AG08396 (cell line): ENCODE measurements around the gene KRT3.
A peak's percentile ranks its signal among the peaks of the same experiment; 100 is the strongest.
"Not testable (repeated sequence)": the region's sequence is repeated elsewhere in the genome, so short reads cannot be mapped to it uniquely, and the experiment has no call there.

ENCODE experiments used
- DNase-seq: peaks from one replicate; pipeline ENCODE4 v3.0.0; 2012; ENCODE audit warnings: low spot score, mixed read lengths

The KRT3 gene

DNA sequence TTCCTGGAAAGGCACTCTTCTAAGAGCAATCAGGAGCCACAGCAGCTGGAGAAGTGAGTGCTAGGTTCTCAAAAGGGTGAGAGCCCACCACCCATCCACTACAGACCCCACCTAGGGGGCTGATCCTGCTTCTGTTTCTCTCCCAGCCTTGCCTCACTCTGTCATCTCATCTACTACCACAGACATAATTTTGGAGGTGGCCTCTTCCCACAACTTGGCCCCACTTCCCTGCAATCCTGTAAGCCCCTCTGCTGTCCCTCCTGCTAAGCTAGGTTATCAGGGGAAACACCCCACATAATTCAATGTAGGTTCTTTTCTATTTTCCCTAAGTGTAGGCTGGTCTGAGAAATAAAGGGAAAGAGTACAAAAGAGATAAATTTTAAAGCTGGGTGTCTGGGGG lies 35.3 kb downstream of the KRT3 start:
- no peak for DNase-seq

DNA sequence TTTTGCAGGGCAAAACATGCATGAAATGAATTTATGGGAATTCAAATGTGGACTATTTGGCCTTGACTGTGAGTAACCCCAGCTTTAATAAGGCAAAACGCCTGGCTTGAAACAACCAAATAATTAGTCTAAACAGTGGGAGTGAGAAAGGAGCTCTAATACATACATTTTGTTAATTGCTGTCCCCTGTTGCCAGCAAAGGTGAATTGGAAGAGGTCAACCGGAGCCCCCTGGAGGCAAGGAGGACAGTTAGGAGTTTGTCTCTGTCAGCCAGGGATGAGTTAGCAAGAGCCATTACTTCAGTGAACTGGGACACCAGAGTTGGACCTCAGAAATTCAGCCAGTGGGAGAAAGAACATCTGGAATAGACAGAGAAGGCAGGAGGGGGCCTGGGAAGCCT lies 36.2 kb downstream of the KRT3 start:
- DNase-seq: no peak

DNA sequence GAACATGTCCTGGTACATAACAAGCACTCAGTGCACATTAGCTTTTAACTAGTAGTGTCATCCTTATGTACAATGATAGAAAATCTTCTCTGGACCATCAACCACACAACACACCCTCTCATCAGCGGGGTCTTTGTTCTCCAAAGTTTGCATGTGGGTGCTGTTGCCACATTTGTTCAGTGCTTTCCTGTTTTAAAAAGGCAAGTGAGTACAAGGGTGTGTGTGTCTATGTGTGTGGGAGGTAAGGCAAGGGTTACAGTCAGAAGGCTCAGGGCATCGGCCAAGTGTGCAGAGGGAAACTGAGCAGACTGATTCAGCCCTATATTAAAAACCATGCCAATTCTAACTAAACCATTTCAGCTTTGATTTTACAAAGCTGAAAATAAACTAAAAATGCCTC lies 36.7 kb downstream of the KRT3 start:
- no peak for DNase-seq

DNA sequence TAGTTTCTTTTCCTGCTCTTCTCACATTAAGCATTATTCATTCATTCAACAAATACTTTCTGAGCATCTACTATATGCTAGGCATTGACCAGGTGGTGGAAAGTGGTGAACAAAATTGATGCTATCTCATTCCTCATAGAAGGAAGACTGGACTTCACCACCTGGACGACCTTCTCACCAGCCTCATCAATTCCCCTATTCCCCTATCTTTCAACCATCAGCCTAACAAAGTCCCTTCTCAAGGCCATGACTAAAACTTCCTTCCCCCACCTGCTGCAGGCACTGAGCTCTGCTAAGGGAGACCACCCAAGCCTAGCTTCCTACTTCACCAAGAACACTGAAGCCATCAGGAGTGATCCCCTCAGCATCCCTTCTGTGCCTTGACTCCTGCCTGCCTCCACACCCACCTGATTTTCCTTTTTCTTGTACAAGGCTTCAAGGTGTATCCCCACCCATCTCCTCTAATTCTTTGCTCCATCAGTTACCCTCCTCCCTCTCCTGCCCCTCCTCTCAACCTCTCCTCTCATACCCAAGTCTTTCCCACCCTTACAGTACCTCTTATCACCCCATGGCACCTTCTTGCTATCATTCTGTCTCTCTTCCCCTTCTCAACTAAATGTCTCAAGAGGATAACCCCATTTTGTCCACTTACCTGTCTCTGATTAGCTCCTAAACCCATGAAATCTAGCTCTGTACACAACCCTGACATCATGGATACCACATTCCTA lies 38.3 kb downstream of the KRT3 start:
- no peak for DNase-seq

DNA sequence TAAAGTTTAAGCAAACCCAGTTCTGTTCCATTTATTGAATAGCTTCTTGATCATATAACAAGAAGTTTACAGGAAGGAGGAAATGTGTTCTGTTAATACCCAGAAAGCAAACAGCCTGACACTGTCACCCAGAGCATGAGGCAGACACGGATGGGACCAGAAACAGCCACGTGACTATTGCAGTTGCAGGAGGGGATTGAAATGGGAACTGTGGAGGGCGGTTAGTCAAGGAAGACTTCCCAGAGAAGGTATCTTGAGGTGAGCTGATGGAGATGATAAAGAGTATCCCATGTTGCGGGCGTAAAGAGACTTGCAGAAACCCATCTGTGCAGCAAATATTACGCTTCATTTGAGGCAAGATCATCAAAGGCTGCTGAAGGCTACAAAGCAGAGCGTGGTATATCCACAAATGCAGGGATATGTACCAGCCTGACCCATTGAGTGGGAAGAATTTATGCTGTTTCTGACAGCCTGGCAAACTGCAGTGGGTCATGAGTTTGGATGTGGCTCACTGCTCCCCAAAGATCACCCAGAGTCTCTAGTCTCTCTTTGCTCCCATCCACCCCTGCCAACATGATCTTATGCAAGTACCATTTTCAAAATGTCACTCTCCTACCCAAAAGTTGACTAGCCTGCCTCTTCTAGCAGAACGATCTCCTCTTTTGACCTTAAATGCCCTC lies 39.5 kb downstream of the KRT3 start:
- no peak for DNase-seq

DNA sequence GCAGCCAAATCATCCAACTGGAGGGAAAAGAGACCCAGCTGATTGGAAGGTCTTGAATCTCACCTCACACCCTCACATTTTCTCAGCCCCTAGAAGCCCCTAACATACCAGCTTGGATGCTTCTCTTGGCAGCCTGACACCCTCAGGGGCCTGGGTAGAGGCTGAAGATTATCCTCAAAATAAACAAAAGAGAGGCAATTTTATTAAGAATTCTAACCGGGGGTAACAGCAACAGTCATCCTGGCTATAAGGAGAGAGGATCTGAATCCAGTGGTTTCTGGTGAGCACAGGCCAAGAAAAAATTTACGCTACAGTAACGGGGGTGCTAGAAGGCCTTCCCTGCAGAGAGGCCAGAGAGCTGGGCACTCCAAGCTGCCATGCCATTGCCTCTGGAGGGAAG lies 40.4 kb downstream of the KRT3 start:
- DNase-seq: no peak

DNA sequence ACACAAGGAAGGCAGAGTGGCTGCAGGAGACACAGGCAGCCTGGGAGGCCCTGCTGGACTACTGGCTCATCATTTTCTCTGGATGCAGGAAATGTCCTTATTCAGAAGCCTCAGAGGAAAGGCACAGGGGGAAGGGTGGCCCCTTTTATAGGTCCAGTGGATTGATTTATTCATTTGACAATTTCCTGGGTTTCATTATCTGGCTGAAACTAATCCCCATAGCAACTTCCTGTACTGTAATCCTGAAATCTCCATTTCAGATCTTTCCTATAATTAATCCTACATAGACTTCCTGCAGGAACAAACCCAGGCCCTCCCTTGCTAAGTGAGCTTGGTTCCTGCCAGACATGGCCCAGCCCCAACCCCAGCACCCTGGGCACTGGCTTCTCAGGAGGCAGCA lies 41.8 kb downstream of the KRT3 start:
- DNase-seq: no peak

DNA sequence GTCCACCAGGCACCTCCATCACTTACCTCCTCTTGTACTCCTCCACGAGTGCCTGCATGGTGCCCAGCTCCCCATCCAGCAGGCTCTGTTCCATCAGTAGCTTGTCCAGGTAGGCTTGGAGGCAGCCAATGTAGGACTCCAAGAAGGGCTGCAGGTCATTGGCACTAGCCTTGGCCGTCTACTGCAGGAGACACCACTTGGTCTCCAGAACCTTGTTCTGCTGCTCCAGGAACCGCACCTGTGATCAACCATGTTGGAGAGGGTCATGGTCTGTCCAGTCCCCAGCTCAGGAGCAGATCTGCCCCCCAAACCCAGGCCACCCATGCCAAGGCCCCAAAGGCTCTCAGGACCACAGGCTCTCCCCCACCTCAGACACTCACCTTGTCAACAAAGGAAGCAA lies 42.6 kb downstream of the KRT3 start:
- DNase-seq: no peak

DNA sequence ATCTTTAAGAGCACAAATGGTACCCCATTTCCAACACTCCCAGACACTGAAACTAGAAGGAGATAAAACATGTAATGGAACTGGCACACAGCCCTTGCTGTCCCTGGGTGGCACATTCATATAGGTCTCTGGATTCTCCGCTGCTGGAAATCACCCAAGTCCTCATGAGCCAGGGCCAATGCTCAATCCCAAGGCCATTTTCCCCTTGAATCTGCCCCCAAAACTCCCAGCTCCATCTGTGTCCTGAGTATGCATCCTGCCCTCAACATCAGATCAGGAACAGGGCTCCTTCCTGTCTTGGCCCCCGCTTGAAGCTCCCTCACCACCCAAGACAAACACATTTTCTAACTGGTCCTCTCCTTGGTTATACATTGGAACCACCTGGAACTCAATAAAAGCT lies 43.4 kb downstream of the KRT3 start:
- DNase-seq: no peak

DNA sequence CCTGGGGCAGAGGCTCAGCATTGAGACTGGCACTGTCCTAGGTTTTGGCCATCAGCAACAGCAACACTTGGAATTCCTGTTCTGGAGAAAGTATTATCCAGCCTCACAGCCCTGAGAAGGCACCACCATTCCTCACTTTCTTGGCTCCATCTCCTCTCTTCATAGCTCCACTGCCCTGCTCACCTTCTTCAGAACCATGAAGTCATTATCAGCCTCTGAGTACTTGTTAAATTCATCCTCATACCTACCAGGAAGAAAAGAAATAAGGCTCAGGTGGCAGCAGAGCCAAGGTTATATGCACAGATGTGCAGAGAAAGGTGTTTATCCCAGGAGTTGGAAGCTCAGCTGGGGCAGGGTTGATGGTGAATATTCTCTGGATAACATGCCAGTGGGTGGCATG lies 44.1 kb downstream of the KRT3 start:
- no peak for DNase-seq

DNA sequence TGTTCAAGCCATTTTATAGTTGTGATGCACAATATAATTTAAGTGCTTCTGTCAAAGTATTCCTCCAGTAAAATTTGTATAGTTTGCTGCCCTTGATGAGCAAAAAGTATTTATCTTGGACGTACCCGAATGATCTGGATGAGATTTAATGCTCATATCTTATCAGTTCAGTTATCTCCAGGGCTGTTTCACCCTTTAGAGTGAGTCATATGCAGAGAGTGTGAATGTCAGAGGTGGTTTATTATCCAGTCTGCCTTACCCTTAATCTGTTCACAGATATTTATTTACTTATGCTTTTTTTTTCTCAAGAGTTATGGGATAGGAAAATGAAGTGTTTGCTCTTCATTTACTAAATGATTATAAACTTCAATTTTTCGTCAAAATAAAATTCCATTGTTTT lies 45.4 kb downstream of the KRT3 start:
- DNase-seq: not testable (repeated sequence)

DNA sequence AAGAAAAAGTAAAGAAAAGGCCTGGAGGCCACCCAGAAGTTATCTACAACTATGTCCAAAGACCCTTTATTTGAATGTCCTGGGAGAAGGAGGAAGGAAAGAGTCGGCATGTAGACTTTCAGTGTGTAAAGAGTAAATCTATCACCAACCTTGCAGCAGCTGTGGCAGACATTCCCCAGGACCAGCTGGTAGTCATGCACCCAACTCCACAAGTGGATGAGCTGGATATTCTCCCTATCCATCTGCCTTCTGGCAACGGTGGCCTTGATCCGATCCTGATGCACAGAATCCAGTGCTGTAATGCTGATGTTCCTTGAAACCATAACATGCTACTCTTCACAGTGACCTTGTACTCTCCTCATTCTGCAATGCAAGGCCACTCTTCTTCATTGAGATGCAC lies 46.1 kb downstream of the KRT3 start:
- DNase-seq: no peak

DNA sequence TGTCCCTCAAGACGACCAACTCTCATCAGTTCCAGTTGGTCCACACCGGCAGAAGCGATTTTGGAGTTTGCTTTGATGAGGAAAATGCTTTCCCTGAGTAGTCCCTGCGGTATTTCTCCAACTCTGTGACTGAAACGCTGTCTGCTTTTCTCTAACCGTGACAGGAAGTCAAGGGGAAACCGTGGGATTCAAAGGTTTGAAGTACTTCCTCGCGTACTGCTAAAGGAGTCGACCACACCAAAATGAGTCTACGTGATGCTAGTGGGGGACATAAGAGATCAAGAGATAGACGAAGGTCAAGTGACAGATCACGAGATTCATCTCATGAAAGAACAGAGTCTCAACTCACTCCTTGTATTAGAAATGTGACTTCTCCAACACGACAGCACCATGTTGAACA lies 47.3 kb downstream of the KRT3 start:
- no peak for DNase-seq

DNA sequence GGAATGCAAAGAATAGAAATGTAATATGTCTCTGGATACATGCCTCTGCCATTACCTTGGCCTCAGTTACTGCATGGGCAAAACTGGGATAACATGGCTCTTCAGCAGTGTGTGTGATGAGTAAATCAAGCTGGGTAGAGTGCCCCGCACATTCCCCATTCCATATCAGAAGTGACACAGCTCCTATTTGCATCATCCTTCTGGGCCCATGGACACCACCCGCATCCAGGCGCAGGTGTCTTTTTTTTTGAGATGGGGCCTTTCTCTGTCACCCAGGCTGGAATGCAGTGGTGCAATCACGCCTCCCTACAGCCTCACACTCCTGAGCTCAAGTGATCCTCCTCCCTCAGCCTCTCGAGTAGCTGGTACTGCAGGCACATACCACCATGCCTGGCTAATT lies 50.4 kb downstream of the KRT3 start:
- DNase-seq: no peak

DNA sequence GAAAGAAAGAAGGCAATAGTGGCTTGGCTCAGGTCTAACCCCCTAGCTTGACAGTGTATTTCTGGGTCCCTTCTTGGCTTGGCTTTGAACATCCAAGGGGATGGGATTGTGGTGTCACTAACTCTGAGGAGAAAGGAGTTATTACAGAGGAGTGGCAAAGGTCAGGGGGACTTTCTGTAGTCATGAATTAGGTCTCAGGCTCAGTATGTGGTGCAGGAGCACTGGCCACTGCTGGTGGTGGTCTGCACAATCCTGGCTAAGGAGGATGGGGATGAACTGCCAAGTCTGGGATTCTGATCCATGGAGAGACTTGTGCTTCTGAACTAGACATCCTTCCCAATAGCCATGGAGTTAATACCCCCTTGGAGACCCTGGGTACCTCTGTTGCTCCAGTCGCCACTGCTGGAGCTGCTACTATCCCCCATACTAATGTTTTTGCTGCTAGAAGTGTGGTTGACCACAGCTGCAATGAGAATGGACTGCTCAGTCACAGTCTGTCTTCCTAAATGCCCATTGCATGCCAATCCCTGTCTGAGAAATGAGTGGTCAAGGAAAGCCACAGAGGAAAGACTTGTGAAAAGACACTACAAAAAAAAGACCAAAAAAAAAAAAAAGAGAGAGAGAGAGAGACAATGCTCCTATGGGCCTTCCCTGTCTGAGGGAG lies 51.3 kb downstream of the KRT3 start:
- no peak for DNase-seq

DNA sequence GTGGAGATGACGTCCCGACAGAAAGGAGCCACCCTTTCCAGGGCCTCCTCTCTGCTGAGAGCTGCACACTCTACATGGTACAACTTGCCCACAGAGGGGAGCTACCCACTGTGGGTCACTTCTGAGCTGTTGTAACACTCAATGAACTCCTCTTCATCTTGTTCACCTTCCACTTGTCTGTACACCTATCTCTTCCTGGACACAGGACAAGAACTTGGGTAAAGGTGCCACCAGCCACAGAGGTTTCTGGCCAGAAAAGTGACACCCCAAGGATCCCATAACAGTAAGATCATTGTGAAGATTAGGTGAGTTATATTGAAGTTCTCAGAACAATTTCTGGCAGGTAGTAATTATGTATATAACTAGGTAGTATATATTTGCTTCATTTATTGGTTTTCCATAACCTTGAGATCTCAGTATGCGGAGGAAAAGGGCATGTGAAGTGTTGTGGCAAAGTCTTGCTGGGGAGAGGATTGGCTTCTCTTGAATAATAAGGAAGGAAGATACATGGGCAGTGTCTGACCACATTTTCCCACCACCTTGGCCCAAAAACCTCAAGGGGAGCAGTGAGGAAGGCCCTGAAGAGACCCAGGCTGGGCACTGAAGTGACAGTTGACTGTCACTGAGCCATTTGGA lies 53.0 kb downstream of the KRT3 start:
- no peak for DNase-seq

DNA sequence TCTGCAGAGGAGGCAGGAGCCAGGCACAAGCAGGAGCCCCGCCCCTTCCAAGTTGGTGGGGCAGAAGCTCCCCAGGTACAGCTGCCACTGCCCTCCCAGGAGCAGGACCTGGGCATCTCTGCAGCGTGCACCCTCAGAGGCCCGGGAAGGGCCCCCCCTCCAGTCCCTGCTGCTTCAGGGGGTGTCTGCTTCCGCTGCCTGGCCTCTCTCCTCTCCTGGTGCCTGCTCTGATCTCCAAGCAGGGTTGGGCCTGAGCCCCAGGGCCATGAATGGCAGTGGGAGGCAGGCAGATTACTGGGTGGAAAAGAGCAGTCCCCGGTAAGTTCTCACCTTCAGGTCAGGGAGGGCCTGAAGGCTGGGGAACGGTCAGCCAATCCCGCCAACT lies 53.7 kb downstream of the KRT3 start:
- no peak for DNase-seq

DNA sequence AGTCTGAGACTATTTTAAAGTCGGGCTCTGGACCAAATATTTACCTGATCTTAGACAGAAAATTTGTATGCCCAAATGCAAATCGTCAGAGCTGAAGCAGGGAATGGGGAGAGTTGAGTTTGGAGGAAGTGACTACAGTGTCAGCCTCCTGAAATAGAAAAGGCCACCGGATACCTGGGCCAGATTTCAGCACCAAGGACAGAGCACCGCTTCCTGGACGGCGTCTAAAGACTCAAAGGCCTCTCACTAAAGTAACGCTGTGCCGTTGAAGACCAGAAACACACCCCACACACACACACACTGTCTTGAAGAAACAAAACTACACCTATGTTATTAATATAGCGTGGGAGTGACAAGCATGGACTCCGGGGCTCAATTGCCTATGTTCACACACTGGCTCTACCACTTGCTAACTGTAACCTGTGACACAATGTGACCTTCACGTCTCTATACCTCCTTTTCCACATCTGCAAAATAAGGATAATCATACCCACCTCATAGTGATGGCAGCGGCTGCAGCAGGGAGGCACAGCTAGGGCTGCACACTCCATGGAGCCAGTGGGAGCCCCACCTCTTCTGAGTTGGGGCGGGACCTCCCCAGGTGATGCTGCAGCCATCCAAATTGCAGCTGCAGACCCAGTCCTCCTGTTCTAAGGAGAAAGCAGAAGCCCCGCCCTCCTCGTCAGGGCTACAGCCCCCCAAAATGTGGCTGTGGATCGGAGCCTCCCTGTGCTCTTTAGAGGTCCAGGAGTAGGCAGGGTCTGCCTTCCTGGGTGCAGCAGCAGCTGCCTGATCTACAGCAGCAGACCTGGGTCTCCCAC lies 54.3 kb downstream of the KRT3 start:
- peak; percentile 63 for DNase-seq

DNA sequence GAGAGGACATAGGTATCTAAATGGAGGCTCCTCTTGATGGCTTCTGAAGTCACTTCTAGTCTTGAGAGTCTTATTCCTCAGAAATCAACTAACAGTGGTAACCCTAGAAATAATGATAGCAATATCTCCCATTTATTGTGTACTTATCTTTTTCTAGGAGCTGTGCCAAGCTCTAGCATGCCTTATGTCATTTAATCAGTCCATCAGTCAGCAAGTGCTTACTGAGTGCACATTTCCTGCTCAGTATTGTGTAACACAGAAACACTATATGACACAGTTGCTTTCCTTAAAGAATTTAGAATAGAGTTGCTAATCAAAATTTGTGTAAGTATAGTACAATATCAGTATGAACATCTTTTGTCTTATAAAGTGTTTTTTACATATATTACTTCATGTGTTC lies 55.3 kb downstream of the KRT3 start:
- no peak for DNase-seq

DNA sequence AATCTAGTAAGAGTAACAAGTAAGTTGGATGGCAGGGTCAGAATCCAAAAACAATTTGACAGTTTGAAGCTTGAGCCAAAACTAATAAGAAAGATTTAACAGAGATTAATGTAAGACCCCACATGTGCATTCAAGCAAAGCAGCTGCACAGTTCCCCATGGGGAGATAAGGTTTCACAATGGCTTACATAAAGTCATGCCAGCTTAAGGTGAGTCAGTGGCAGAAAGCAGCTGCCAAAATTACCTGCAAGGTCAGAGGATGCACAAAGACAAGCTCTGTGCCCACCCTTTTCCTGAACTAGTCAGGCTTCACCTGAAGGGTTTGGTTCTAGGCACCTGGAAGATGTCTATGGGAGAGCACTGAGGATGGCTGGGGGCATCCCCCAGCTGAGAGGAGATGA lies 56.0 kb downstream of the KRT3 start:
- no peak for DNase-seq
